HG03139 (cell line): Measurements from ENCODE around the gene ZMAT2.
"Not testable (repeated sequence)": the region's sequence is repeated elsewhere in the genome, so short reads cannot be mapped to it uniquely, and the experiment has no call there.

Experiments used
- ATAC-seq: cut with Tn5 transposase; IDR thresholded peaks from one replicate; pipeline ENCODE4 v1.9.1; 2021; ENCODE audit not compliant: unreplicated experiment

The ZMAT2 gene, protein sequence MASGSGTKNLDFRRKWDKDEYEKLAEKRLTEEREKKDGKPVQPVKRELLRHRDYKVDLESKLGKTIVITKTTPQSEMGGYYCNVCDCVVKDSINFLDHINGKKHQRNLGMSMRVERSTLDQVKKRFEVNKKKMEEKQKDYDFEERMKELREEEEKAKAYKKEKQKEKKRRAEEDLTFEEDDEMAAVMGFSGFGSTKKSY

DNA sequence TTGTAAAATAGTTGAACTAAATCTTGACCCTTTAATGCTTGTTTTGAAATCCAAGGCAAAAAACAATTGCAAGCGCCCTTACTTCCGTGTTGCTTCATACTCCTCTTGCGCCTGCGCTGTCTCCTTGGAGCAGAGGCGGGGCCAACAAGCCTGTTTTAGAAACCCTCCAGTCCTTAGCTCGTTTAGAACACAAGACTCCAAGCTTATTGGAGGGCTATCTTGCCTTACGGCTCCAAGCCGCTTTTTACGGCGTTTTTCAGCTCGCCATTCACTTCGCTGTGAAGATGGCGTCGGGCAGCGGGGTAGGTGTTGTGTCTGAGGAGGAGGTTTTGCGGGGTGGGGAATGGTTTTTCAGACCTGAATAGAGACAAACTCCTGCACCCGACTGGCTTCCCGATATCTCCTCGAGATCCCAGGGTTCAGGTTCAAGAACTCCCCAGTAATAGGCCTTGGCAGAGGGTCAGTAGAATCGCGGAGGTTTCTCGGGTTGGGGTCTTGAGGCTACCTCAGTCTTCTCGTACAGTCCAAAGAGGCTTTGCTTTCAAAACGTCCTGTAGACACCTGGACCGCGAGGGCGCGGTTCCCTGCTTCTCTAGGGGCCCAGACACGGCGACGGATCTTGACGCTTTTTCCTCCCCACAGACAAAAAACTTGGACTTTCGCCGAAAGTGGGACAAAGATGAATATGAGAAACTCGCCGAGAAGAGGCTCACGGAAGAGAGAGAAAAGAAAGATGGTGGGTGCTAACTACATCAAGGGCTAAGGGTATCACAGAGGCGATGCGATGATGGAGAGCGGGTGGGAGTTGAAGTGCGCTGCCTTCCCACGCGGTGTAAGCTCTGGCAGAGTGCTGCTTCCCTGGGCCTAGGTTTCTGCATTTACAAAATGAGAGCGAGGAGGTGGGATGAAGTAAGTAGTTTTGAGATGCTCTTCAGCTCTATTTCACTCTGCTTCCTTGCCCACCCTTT, at the start of gene ZMAT2:
TSS of gene ZMAT2 (plus strand) at position 271 of the 968 bp plus-strand sequence. CDS start at position 285, 14 bp downstream.
- ATAC-seq: peak; percentile 96

DNA sequence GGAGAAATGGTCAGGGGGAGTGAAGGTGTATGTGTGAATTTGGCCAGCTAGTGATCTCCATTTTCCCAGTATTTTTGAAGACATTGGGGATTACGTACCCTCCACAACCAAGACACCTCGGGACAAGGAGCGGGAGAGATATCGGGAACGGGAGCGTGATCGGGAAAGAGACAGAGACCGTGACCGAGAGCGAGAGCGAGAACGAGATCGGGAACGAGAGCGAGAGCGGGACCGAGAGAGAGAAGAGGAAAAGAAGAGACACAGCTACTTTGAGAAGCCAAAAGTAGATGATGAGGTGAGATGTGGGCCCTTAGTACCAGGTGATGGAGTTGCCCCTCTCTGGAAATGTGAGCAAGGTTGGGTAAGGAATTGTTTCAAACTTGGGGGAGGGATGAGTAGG, 41.4 kb upstream of the ZMAT2 start:
- no peak for ATAC-seq

DNA sequence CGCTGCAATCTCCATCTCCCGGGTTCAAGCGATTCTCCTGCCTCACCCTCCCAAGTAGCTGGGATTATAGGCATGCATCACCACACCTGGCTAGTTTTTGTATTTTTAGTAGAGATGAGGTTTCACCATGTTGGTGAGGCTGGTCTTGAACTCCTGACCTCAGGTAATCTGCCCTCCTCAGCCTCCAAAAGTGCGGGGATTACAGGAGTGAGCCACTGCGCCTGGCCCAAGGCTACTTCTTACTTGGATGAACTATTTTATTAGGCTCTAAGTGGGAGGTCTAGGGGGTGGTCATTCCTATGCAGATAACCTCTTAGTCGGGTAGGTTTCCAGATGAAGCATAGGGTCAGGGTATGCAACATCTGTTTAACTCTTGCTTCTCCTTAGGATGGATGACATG, 39.9 kb upstream of the ZMAT2 start:
- not testable (repeated sequence) for ATAC-seq

DNA sequence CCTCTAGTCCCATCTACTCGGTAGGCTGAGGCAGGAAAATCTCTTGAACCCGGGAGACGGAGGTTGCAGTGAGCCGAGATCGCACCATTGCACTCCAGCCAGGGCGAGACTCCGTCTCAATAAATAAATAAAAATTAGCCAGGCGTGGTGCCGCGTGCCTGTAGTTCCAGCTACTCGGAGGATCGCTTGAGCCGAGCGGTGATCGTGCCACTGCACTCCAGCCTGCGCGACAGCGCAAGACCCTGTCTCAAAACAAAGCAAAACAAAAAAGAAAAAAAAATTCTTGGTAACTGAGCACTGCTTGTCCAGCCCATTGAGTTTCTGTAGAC, 36.3 kb upstream of the ZMAT2 start:
- peak; percentile 2 for ATAC-seq

DNA sequence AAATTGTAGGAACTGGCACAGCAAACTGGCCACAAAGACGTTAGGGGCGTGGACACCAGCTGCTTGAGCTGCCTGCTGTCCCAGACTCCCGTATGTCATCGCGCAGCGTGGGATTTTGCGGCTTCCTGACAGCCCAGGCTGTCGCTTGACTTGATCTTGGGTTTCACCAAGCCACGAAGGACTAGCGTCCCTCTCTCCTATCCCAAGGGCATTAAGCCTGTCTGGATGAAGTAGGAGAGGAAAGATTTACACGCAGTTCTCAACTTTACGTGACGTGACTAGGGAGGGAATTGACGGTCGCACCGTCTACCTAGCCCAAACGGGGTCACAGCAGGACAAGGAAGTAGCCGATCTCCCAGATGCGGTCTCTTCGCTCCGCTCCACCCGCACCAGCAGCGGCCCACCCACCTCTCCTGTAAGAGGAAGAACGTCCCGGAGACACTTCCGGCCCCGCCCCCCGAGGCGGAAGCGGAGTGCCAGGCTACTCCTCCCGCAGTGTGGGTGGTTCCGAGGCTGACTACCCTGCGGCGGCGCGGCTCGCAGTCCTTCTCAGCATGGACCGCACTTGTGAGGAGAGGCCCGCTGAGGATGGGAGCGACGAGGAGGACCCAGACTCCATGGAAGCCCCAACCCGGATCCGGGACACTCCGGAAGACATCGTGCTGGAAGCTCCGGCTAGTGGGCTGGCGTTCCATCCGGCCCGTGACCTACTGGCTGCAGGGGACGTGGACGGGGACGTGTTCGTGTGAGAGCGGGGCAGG, 35.7 kb upstream of the ZMAT2 start, which contains the start of gene WDR55:
TSS of gene WDR55 (plus strand) at position 546 of the 761 bp plus-strand sequence. CDS start at position 555, 9 bp downstream.
- peak; percentile 98 for ATAC-seq

DNA sequence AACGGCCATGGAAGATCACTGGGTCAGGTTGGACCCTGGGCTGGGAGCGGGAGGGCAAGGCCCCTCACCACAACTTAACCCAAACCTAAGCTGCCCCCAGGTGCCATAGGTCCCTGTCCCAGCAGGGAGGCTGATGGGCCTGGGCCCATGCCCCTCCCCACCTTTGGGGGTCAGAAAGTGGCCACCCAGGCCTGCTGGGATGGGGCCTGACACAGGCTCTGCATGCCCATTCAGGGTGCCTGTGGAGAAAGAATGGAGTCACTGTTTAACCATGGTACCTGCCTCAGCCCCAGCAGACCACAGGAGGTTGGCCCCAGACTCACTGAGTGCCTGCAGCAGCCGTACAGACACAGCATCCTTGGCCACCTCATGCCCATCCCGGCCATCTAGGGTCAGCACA, 29.2 kb upstream of the ZMAT2 start:
- not testable (repeated sequence) for ATAC-seq

DNA sequence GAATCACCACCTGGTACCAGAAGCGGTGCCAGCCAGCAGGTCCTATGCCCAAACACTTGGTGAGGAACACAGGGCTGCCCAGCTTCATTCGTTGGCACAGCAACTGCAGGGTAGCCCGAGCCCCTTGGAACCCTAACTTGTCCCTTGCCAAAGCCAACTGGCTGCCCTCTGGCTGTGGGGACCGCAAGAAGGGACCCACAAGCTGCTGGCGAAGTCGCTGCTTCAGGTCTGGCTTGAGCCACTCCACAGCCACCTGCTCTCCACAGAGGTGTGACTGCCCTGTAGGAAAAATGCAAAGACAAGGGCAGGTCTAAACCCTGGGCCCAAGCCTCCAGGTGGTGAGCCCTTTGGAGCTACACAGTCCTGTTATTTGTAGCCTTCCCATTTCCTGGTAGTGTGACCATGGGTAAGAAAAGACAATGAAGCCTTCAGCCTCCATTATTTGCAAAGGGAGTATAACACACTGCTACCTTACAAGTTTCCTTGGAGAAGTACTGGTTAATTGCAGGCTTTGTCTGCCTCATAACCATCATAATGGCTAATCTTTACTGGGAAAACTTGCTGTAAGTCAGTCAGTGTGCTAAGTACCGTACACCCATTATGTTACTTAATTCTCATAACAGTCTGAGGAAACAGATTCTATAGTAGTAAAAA, 28.6 kb upstream of the ZMAT2 start:
- ATAC-seq: no peak

DNA sequence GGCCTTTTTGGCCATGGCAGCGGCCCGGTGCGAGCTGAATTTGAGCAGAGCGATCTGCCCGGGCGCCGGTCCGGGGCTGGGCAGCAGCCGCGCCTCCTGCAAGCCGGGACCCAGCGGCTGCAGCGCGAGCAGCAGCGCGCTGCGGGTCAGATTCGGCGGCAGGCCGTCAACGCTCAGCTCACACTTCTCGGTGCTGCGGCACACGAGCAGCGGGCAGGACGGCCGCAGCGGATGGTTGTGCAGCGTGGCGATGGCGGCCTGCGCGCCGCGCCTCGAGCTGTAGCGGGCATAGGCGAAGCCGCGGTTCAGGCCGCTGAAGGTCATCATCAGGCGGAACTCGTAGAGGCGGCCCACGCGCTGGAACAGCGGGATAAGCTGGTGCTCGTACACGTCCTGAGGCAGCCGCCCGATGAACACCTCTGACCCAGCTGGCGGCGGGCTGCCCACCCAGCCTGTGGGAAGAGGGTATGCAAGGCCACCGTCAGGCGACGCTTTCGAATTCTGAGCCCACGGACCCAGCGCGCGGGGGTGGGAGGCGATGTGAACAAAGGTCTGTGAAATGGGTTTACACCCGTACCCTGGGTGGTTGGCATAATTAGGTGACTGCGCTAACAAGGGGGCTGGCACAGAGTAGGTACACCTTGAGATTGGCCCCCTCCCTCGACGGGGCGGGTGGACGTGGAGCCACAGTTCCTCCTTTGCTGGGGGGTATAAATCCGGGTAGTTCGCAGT, 27.6 kb upstream of the ZMAT2 start:
- ATAC-seq: no peak

DNA sequence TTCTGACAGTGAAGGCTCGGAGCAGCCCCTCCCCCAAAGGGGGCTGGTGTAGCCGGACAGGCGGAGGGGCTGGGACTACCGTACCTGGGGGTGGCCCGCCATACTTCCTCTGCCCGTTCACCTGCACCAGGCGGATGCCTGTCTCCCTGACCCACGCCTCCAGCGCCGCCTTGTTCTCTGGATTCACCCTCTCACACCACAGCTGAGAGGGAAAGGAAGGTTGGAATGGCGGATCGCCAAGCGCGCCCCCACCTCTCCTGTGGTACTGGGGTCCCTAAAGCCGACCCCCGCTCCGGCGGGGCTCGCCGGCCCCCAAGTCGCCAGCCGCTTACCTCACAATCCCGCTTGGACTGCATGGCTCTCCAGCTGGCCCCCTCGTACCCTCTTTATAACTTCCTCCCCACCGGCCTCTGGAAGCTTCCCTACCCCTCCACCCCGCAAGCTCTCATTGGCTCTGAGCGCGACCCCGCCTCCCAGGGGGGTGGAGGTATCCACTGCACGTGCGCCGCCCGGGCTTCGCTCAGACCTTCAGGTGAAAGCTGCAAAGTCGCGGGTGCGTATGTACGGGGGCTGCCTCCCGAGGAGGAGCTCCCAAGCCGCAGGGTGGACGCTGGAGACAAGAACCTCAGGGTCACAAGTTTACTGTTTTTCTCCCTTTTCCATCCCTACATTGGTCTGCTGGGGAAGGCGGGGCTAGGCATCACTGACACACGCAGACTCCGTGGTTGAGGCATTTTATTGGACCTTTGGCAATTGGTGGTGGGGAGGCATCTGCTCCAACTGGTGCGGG, 26.9 kb upstream of the ZMAT2 start, which contains the start of gene DND1:
TSS of gene DND1 (minus strand) at position 390 of the 790 bp plus-strand sequence. CDS start at position 356, 34 bp downstream.
- ATAC-seq: no peak

DNA sequence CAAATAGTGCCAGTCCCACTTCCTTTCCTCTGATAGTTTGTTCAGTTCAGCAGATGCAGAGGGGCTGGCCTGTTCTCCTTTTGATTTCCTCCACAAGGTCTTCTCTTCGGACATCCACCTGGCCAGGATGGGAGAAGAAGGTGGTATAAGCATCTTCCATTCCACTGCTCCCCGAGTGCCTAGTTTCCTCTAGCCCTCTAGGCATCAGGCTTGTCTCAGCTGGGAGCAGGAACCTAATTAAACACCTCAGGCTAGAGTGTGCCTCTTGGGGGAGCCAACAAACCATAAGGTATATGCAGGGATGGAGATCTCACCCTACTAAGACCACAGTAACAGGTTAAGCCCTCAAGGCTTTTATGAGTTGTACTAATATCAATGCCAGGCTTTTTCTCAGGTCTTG, 26.0 kb upstream of the ZMAT2 start:
- no peak for ATAC-seq

DNA sequence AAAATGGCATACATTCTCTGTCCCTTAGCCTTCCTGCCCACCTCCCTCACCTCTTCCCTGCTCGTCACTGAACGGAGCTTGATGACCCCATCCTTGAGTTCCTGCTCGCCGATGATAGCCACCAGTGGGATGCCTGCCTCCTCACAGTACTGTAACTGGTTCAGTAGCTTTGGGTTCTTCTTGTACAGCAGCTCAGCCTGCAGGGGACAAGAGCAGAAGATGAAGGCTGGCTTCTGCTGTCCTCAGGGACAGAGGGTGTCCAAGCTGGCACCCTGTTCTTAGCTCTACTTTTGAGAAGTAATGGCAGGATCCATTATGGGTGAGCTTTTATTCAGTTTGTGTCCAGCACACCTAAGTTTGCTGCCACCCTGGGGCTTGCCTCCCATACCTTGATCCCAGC, 25.6 kb upstream of the ZMAT2 start:
- ATAC-seq: no peak

DNA sequence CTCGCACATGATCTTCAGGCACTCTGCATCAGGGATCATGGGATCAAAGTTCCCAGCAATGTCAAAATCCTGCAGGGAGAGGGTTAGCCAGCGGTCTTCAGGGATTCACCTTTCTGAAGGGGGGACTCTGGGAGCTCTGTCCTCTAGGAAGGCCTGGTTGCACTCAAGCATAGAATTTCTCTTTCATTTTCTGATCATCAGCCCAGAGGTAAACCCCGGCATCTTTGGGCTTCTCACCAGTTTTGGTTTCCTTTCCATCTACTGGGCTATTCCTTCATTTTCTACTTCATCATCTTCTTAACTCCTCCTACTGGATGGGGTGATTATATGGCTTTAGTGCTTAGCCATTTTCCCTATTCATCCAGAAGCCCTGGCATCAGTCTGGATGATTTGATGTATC, 22.3 kb upstream of the ZMAT2 start:
- ATAC-seq: peak; percentile 44

DNA sequence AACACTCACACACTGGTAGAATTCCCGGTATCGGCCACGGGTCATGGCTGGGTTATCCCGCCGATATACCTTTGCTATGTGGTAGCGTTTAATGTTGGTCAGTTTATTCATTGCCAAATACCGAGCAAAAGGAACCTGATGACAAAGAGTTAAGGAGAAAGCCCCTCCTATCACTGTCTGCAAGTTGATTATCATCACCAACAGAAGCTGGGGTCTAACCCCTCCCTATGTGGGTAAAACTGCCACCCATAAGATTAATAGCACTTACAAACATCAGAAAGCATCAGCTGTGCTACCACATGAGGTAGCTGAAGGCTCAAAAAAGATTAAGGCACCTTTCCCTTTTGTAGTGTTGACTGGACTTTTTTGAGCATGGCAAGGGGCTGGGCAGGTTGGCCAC, 21.3 kb upstream of the ZMAT2 start:
- no peak for ATAC-seq

DNA sequence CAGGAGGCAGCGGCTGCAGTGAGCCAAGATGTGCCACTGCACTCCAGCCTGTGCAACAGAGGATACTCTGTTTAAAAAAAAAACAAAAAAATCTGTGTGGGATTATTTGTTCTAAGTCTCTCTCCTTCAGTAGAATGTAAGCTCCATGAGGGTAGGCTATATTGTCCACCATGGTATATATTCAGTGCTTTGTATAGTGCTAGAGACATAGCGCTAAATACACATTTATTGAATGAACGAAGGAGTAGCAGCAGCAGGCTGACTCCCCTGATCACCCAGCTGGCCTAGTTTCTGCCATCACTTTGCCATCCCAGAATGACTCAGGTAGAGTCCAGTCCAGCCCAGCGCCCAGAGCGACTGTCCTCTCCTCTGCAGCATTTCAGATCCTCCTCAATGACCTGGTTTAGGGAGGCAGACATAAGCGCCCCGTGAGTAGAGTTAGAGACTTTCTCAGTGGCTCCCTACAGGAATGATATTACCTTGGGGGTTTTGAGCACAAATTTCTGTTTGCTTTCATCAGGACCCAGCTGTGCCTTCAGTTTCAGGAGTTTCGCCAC, 9.8 kb upstream of the ZMAT2 start:
- ATAC-seq: no peak

DNA sequence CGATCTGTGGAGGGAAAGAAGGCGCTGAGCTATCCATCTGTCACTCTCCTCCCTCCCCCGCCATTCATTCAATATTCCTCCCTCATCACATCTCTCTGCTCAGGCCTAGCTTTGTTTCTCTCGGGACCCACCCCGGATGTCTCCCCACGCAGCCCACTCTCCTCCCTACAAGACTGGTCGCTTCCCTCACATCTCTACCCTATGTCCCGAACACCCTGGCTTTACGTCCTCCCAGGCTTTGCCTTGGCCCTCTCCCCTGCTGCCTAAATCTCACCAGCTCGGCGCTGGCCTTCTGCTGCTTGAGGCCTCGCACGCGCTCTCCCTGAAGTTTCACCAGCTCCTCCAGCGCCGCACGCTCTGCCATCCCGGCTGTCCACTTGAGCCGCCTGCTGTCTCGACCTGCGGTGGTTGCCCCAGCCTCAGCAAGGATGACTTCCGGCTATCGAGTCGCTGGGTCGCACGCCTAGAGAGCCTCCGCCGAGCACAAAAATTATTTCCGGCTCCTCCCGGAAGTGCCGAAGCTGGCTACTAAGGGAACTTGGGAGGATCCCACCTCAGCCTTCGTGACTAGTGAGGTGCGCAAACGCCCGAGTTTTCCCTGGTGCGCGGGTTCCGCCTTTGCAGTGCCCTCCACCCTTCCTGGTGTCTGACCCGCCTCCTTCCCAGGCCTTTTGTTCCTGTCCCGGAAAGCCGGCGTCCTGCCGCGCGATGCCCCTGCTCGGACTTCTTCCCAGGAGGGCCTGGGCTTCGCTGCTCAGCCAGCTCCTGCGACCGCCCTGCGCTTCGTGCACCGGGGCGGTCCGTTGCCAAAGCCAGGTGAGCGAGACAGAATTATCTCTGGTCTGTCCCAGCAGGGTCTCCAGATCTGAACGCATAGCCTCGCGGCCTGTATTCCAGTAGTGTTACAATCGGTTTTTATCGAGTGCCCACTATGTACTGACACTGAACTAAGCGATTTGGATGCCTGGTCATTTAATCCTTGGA, 9.0 kb upstream of the ZMAT2 start, which contains the start of the genes HARS1 and HARS2:
TSS of gene HARS1 (minus strand) at position 430 of the 984 bp plus-strand sequence. CDS start at position 364, 66 bp downstream.
TSS of gene HARS2 (plus strand) at position 515 of the 984 bp plus-strand sequence. CDS start at position 709, 194 bp downstream.
- peak; percentile 97 for ATAC-seq

DNA sequence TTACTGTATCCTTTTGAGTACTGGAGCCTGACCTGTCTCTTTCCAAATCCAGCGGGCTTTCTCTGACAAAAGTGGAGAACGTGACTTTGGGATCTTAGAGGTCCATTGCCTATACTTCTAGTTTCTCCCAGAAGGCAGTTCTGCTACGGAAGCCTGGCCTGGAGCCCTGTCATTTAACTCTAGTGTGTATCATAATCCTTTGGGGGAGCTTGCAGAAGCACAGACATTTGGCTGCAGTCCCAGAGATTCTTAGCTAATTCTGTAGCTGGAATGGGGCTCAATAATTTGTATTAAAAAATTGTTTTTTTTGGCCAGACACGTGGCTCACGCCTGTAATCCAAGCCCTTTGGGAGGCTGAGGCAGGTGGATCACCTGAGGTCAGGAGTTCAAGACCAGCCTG, 6.0 kb upstream of the ZMAT2 start:
- ATAC-seq: no peak

DNA sequence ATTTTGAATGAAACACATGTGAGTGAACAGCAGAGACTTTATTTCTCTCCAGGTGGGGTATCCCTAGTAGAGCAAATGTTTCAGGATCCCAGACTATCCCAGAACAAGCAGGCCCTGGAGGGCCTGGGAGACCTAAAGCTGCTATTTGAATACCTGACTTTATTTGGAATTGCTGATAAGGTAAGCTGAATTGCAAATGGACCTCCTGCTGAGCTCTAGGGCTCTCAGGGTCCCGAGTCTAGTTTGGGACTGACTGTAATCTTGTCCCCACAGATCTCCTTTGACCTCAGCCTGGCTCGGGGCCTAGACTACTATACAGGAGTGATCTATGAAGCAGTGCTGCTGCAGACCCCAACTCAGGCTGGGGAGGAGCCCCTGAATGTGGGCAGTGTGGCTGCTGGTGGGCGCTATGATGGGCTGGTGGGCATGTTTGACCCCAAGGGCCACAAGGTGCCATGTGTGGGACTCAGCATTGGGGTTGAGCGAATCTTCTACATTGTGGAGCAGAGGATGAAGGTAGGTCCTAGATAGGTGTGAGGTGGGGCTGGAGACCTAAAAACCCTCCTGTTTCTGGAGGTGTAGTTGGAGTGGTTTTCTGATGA, 3.3 kb upstream of the ZMAT2 start:
- no peak for ATAC-seq
